K562 (cell line): Measurements from ENCODE around the gene SELENOI. TPM values are rescaled to one million over a fixed set of nuclear protein-coding genes. Genes with fewer than 3 reads are reported as not detected.
A peak's percentile ranks its signal among the peaks of the same experiment; 100 is the strongest.

Experiments
- FOS ChIP-seq: IDR thresholded peaks from 3 replicates; pipeline ENCODE4 v1.6.1; 2011; ENCODE audit not compliant: insufficient read length; ENCODE audit errors: extremely low read depth
- KDM5B ChIP-seq: fragments of 200-600 bp; sonication (generic); IDR thresholded peaks from 2 replicates; pipeline ENCODE4 v1.6.1; 2012; ENCODE audit warnings: low read depth, mild to moderate bottlenecking, moderate library complexity, low read length, control low read depth, inconsistent platforms; ENCODE audit not compliant: insufficient replicate concordance
- KLF1 ChIP-seq: fragments of 450-650 bp; IDR thresholded peaks from 2 replicates; pipeline ENCODE4 v1.6.1; 2016; ENCODE audit warnings: missing genetic modification characterization, missing compliant biosample characterization
- MAFG ChIP-seq: fragments of 450-650 bp; conservative IDR thresholded peaks from 2 replicates; pipeline ENCODE4 v1.6.1; 2016; ENCODE audit warnings: missing genetic modification characterization, missing compliant biosample characterization
- MAFK ChIP-seq: IDR thresholded peaks from 2 replicates; pipeline ENCODE4 v1.6.1; 2011; ENCODE audit warnings: low read length, improper control_type of control experiment
- MTA3 ChIP-seq: fragments of 450-650 bp; formaldehyde crosslinking; IDR thresholded peaks from 2 replicates; pipeline ENCODE4 v1.6.1; 2017; ENCODE audit warnings: mild to moderate bottlenecking, borderline replicate concordance
- NFRKB ChIP-seq: fragments of 450-650 bp; IDR thresholded peaks from 2 replicates; pipeline ENCODE4 v1.6.1; 2016; ENCODE audit warnings: low read depth
- PPARD ChIP-seq: fragments of 250-450 bp; sonication (Bioruptor Pico); IDR thresholded peaks from 2 replicates; pipeline ENCODE4 v1.8.0; 2022; ENCODE audit warnings: inconsistent platforms, mild to moderate bottlenecking, moderate library complexity
- RUNX1 ChIP-seq: sonication (generic); IDR thresholded peaks from 2 replicates; pipeline ENCODE4 v1.6.1; 2016; ENCODE audit warnings: antibody characterized with exemption, low read depth
- SMARCE1 ChIP-seq: fragments of 450-650 bp; IDR thresholded peaks from 2 replicates; pipeline ENCODE4 v1.7.1; 2016; ENCODE audit warnings: mild to moderate bottlenecking
- SUPT5H ChIP-seq: fragments of 450-650 bp; IDR thresholded peaks from 2 replicates; pipeline ENCODE4 v1.6.1; 2016
- TAF15 ChIP-seq: fragments of 200-400 bp; formaldehyde crosslinking; IDR thresholded peaks from 2 replicates; pipeline ENCODE4 v1.6.1; 2017; ENCODE audit warnings: mild to moderate bottlenecking, low read depth, low read length, moderate library complexity
- ZNF197 ChIP-seq: fragments of 200-800 bp; sonication (Bioruptor generic); IDR thresholded peaks from 2 replicates; pipeline ENCODE4 v1.6.1; 2016; ENCODE audit warnings: low read depth, missing genetic modification characterization, missing compliant biosample characterization
- ZNF347 ChIP-seq: fragments of 450-650 bp; formaldehyde crosslinking; IDR thresholded peaks from 2 replicates; pipeline ENCODE4 v1.4.0; 2020; ENCODE audit warnings: low read depth, mild to moderate bottlenecking, moderate library complexity
- polyA plus RNA-seq, 8 experiments: library from polyadenylated mRNA; depleted of rRNA in 4 of 8; stranded (reverse) in 5 of 8; unstranded in 3 of 8; fragments of >200 nt; fragmentation: Nextera tagmentation in 2 of 8; fragmentation: Illumina TruSeq in 1 of 8; extraction: Ambion mirVana in 2 of 8; extraction: Trizol in 1 of 8; gene quantifications; 2 replicates each; pipeline versions ENCODE4 v1.2.1 to v1.2.3, GENCODE V29; 2011 to 2014; ENCODE audit warnings: inconsistent platforms in 1 of 8, missing spikeins in 1 of 8
- total RNA-seq, 7 experiments: library from RNA; depleted of rRNA in 6 of 7; stranded (reverse); fragments of >200 nt in 6 of 7; fragmentation: Illumina TruSeq in 2 of 7; extraction: Trizol in 2 of 7; gene quantifications; 2 replicates each; pipeline versions ENCODE4 v1.2.1 to v1.2.3, GENCODE V29; 2011 to 2021; ENCODE audit warnings: low replicate concordance in 1 of 7
- TF ChIP-seq, protein P1 (sequence below): fragments of 450-650 bp; conservative IDR thresholded peaks from 2 replicates; pipeline ENCODE4 v1.6.1; 2016; ENCODE audit warnings: missing genetic modification characterization, low read depth, mild to moderate bottlenecking, missing compliant biosample characterization, moderate library complexity
- TF ChIP-seq, protein P2 (sequence below): sonication (generic); formaldehyde crosslinking; IDR thresholded peaks from 2 replicates; pipeline ENCODE4 v1.8.0; 2022; ENCODE audit warnings: missing genetic modification reagents, mild to moderate bottlenecking, moderate library complexity, borderline replicate concordance
- TF ChIP-seq, protein P3 (sequence below): fragments of 250-450 bp; sonication (Bioruptor Pico); IDR thresholded peaks from 2 replicates; pipeline ENCODE4 v1.5.0; 2020; ENCODE audit warnings: mild to moderate bottlenecking, borderline replicate concordance
- TF ChIP-seq, protein P4 (sequence below): fragments of 200-800 bp; sonication (Bioruptor generic); IDR thresholded peaks from 2 replicates; pipeline ENCODE4 v1.6.1; 2017; ENCODE audit warnings: missing genetic modification characterization, missing compliant biosample characterization
- TF ChIP-seq, protein P5 (sequence below): sonication (generic); formaldehyde crosslinking; IDR thresholded peaks from 2 replicates; pipeline ENCODE4 v1.8.0; 2023; ENCODE audit warnings: mild to moderate bottlenecking, missing genetic modification reagents
- TF ChIP-seq, protein P6 (sequence below), 2 experiments: fragments of 450-650 bp; conservative IDR thresholded peaks; 2 replicates each; pipeline ENCODE4 v1.6.1; 2017; ENCODE audit warnings: mild to moderate bottlenecking in 2 of 2, moderate library complexity in 2 of 2

SELENOI gene
- total and polyA plus RNA-seq, 9 of the 15 experiments (the other 6 are each of a cell fraction or from before 2014, with no cell fraction given) = 9.6 to 46.9 (median 24.4) TPM

DNA sequence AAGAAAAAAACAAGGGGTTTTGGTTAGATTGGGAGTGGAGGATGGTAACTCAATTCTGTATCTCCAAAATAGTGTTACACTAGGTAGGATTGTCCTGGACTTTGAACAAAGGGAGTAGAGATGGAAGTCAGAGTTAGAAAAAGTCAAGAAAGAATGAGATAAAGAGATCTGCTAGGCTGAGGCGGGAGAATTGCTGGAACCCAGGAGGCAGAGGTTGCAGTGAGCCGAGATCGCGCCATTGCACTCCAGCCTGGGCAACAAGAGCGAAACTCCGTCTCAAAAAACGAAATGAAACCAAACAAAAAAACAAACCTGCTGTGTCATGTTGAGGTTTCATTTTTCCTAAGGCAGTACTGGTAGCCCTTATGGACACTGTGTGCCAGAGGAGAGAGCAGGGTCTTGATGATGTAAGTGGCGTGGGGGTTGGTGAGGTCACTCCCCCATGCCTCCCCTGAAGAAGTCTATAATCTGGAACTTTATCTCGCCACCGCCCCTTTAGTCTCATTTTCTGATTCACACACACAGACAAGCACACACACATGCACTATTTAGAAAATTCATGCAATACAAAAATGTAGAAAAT lies 66.2 kb downstream of the SELENOI start (continued):
- TF ChIP-seq, protein P1, sequence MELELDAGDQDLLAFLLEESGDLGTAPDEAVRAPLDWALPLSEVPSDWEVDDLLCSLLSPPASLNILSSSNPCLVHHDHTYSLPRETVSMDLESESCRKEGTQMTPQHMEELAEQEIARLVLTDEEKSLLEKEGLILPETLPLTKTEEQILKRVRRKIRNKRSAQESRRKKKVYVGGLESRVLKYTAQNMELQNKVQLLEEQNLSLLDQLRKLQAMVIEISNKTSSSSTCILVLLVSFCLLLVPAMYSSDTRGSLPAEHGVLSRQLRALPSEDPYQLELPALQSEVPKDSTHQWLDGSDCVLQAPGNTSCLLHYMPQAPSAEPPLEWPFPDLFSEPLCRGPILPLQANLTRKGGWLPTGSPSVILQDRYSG = peak; percentile 58; the same call in 1 of the 2 replicates
- TF ChIP-seq ZNF197 (CRISPR knock-in tag) (peak; percentile 51), PPARD (CRISPR knock-in tag) (no peak), SMARCE1 (peak; percentile 96), TAF15 (no peak), KDM5B (peak; percentile 55), KLF1 (tag) (peak; percentile 95), SUPT5H (peak; percentile 74), NFRKB (peak; percentile 98), RUNX1 (no peak), FOS (no peak), ZNF347 (CRISPR knock-in tag) (no peak), MAFK (peak; percentile 90), MTA3 (peak; percentile 92), MAFG (tag) (peak; percentile 97)
- TF ChIP-seq, protein P2, sequence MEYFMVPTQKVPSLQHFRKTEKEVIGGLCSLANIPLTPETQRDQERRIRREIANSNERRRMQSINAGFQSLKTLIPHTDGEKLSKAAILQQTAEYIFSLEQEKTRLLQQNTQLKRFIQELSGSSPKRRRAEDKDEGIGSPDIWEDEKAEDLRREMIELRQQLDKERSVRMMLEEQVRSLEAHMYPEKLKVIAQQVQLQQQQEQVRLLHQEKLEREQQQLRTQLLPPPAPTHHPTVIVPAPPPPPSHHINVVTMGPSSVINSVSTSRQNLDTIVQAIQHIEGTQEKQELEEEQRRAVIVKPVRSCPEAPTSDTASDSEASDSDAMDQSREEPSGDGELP = peak; percentile 55; the same call in 1 of the 2 replicates
- TF ChIP-seq, protein P3, sequence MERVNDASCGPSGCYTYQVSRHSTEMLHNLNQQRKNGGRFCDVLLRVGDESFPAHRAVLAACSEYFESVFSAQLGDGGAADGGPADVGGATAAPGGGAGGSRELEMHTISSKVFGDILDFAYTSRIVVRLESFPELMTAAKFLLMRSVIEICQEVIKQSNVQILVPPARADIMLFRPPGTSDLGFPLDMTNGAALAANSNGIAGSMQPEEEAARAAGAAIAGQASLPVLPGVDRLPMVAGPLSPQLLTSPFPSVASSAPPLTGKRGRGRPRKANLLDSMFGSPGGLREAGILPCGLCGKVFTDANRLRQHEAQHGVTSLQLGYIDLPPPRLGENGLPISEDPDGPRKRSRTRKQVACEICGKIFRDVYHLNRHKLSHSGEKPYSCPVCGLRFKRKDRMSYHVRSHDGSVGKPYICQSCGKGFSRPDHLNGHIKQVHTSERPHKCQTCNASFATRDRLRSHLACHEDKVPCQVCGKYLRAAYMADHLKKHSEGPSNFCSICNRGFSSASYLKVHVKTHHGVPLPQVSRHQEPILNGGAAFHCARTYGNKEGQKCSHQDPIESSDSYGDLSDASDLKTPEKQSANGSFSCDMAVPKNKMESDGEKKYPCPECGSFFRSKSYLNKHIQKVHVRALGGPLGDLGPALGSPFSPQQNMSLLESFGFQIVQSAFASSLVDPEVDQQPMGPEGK (CRISPR knock-in tag) = no peak
- TF ChIP-seq, protein P4, sequence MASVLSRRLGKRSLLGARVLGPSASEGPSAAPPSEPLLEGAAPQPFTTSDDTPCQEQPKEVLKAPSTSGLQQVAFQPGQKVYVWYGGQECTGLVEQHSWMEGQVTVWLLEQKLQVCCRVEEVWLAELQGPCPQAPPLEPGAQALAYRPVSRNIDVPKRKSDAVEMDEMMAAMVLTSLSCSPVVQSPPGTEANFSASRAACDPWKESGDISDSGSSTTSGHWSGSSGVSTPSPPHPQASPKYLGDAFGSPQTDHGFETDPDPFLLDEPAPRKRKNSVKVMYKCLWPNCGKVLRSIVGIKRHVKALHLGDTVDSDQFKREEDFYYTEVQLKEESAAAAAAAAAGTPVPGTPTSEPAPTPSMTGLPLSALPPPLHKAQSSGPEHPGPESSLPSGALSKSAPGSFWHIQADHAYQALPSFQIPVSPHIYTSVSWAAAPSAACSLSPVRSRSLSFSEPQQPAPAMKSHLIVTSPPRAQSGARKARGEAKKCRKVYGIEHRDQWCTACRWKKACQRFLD (CRISPR knock-in tag) = peak; percentile 20; the same call in 1 of the 2 replicates
- TF ChIP-seq, protein P5, sequence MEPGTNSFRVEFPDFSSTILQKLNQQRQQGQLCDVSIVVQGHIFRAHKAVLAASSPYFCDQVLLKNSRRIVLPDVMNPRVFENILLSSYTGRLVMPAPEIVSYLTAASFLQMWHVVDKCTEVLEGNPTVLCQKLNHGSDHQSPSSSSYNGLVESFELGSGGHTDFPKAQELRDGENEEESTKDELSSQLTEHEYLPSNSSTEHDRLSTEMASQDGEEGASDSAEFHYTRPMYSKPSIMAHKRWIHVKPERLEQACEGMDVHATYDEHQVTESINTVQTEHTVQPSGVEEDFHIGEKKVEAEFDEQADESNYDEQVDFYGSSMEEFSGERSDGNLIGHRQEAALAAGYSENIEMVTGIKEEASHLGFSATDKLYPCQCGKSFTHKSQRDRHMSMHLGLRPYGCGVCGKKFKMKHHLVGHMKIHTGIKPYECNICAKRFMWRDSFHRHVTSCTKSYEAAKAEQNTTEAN (CRISPR knock-in tag) = no peak
- TF ChIP-seq, protein P6, sequence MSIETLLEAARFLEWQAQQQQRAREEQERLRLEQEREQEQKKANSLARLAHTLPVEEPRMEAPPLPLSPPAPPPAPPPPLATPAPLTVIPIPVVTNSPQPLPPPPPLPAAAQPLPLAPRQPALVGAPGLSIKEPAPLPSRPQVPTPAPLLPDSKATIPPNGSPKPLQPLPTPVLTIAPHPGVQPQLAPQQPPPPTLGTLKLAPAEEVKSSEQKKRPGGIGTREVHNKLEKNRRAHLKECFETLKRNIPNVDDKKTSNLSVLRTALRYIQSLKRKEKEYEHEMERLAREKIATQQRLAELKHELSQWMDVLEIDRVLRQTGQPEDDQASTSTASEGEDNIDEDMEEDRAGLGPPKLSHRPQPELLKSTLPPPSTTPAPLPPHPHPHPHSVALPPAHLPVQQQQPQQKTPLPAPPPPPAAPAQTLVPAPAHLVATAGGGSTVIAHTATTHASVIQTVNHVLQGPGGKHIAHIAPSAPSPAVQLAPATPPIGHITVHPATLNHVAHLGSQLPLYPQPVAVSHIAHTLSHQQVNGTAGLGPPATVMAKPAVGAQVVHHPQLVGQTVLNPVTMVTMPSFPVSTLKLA (conservative IDR thresholded peaks at IDR 0.05) = peak; percentile 48 to 78; a peak in 3 of 4 replicates
